ENCODE data around the gene SSTR3. TPM values are rescaled to one million over a fixed set of nuclear protein-coding genes. Genes with fewer than 3 reads are reported as not detected.

Gene SSTR3
- total and polyA plus RNA-seq, 10 of the 15 experiments (the other 5 are each of a cell fraction or from before 2014, with no cell fraction given), result 0.03 to 4.5 (median 2.4) TPM

DNA sequence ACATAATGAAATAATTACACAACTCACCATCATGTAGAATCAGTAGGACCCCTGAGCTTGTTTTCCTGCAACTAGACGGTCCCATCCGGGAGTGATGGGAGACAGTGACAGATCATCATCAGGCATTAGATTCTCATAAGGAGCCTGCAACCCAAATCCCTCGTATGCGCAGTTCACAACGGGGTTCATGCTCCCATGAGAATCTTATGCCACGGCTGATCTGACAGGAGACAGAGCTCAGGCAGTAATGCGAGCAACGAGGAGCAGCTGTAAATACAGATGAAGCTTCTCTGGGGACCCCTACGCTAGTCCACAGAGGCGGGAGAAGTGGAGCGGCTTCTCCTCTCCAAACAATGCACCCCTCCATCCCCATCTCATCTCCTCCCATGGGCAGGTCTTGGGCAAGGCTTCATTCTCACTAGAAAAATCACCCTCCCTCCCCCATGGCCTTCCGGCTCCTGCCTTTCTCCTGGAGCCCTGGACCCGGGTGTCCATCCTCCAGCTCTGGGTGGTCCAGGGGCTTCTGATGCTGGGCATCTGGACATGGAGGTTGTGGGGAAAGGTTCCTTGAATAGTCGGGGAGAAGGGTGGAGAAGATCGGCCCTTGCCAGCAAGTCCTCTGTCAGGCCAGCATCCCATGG is 48.0 kb upstream of the SSTR3 start:
- Histone ChIP-seq H3K27me3 (replicated peaks in 1 of 2; ENCODE audit: control insufficient read depth in 2 of 2, insufficient read depth in 2 of 2, low read length in 1 of 2) (no peaks in the 10 kb centered on the region), H2AFZ (ENCODE audit: control insufficient read depth, low read depth, low read length) (0 out of 2 replicates have a peak overlapping the region, but pooled peaks have one; percentile 1), H3K9me3 (replicated peaks; ENCODE audit: control insufficient read depth, insufficient read depth, low read length) (peaks cover 8% of the 10 kb centered on the region; the same call in 2 of the 3 replicates), H3K9ac (ENCODE audit: control insufficient read depth, insufficient read depth, low read length) (no peak overlapping the region), H3K4me1 (ENCODE audit: control insufficient read depth, insufficient read depth, low read length) (peaks cover 8% of the 10 kb centered on the region; the same call in 1 of the 2 replicates), H3K27ac (ENCODE audit: control insufficient read depth, insufficient read depth) (no peak overlapping the region), H3K36me3 (ENCODE audit: control insufficient read depth in 2 of 2, insufficient read depth in 2 of 2, low read length in 1 of 2) (no peaks in the 10 kb centered on the region), H3K4me2 (ENCODE audit: control insufficient read depth, insufficient read depth) (peak overlapping the region; percentile 17; the same call in 1 of the 2 replicates), H4K20me1 (ENCODE audit: control insufficient read depth, insufficient read depth) (no peaks in the 10 kb centered on the region), H3K4me3 (no peak overlapping the region), H3K79me2 (ENCODE audit: control insufficient read depth, insufficient read depth, low read length) (no peaks in the 10 kb centered on the region)
- no TSS peak for BruUV-seq (replicated peaks)
- in situ Hi-C loops (cut with MboI) (loop anchor here (5.0 kb wide), 1 partner anchor 197 kb away; no protein-coding TSS in a partner anchor), intact Hi-C loops (cut with micrococcal nuclease; ENCODE audit: unreplicated experiment) (loop anchor here (2.0 kb wide), 2 partner anchors 35 to 181 kb away; no protein-coding TSS in a partner anchor)
- POLR2A ChIA-PET, result interaction anchor here (1.0 to 2.9 kb wide), 11 partner anchors 13 to 112 kb away, joined by 3 to 51 read pairs (median 5); partner anchors contain the start of gene RAC2
- CTCF ChIA-PET, result interaction anchor here (0.7 to 5.9 kb wide), 49 partner anchors 7 to 404 kb away, joined by 3 to 265 read pairs (median 7); partner anchors contain the start of genes CYTH4, IL2RB, KCTD17 and RAC2
- DNase-seq (ENCODE audit: low read depth, low spot score), result no peak
- 68% methylated on average over 15 of the region's 15 CpGs for WGBS (ENCODE audit: insufficient coverage, insufficient replicate concordance, low lambda C conversion rate, missing lambda C conversion rate)
- no peak for FAIRE-seq
- SMC1A ChIA-PET (ENCODE audit: uncharacterized antibody, unreplicated experiment), result interaction anchor here (0.6 to 5.9 kb wide), 34 partner anchors 9 to 400 kb away, joined by 3 to 165 read pairs (median 6); partner anchors contain the start of genes CYTH4, IL2RB and RAC2
- peak; percentile 4; the same call in 2 of the 3 replicates for ATAC-seq
- RAD21 ChIA-PET (ENCODE audit: unreplicated experiment), result interaction anchor here (0.6 to 4.9 kb wide), 24 partner anchors 9 to 306 kb away, joined by 3 to 132 read pairs (median 10); partner anchors contain the start of genes IL2RB and RAC2
- TF ChIP-seq GABPA (IDR thresholded peaks at IDR 0.05; ENCODE audit: low read depth) (no peak), ZZZ3 (IDR thresholded peaks at IDR 0.05; ENCODE audit: control insufficient read depth, insufficient read length, low read depth) (no peak)
- TF ChIP-seq, protein P1, sequence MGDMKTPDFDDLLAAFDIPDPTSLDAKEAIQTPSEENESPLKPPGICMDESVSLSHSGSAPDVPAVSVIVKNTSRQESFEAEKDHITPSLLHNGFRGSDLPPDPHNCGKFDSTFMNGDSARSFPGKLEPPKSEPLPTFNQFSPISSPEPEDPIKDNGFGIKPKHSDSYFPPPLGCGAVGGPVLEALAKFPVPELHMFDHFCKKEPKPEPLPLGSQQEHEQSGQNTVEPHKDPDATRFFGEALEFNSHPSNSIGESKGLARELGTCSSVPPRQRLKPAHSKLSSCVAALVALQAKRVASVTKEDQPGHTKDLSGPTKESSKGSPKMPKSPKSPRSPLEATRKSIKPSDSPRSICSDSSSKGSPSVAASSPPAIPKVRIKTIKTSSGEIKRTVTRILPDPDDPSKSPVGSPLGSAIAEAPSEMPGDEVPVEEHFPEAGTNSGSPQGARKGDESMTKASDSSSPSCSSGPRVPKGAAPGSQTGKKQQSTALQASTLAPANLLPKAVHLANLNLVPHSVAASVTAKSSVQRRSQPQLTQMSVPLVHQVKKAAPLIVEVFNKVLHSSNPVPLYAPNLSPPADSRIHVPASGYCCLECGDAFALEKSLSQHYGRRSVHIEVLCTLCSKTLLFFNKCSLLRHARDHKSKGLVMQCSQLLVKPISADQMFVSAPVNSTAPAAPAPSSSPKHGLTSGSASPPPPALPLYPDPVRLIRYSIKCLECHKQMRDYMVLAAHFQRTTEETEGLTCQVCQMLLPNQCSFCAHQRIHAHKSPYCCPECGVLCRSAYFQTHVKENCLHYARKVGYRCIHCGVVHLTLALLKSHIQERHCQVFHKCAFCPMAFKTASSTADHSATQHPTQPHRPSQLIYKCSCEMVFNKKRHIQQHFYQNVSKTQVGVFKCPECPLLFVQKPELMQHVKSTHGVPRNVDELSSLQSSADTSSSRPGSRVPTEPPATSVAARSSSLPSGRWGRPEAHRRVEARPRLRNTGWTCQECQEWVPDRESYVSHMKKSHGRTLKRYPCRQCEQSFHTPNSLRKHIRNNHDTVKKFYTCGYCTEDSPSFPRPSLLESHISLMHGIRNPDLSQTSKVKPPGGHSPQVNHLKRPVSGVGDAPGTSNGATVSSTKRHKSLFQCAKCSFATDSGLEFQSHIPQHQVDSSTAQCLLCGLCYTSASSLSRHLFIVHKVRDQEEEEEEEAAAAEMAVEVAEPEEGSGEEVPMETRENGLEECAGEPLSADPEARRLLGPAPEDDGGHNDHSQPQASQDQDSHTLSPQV (IDR thresholded peaks at IDR 0.05), result no peak

Measured in GM12878 (cell line).